SK-N-SH treated with all-trans-retinoic acid at 6 μM for 48 hours (cell line): ENCODE data around the gene UGT1A8.

Source experiments
- ATAC-seq: fragments of 200-7000 bp; cut with Tn5 transposase; 3 replicates; pipeline ENCODE4 v1.9.1; 2020; ENCODE audit warnings: mild to moderate bottlenecking, moderate library complexity
- BACH2 ChIP-seq: fragments of 250-450 bp; sonication (Bioruptor Pico); IDR thresholded peaks from 2 replicates; pipeline ENCODE4 v1.9.0; 2021; ENCODE audit warnings: mild to moderate bottlenecking, borderline replicate concordance
- CSDC2 ChIP-seq: fragments of 250-450 bp; sonication (Bioruptor Pico); IDR thresholded peaks from 2 replicates; pipeline ENCODE4 v1.5.0; 2020; ENCODE audit warnings: mild to moderate bottlenecking, moderate library complexity
- ESRRG ChIP-seq: fragments of 250-450 bp; sonication (Bioruptor Pico); IDR thresholded peaks from 2 replicates; pipeline ENCODE4 v1.6.1; 2021; ENCODE audit warnings: mild to moderate bottlenecking
- GLIS3 ChIP-seq: fragments of 250-450 bp; sonication (Bioruptor Pico); IDR thresholded peaks from 2 replicates; pipeline ENCODE4 v1.5.0; 2020; ENCODE audit warnings: mild to moderate bottlenecking, moderate library complexity
- ISL1 ChIP-seq: fragments of 250-450 bp; sonication (Bioruptor Pico); IDR thresholded peaks from 2 replicates; pipeline ENCODE4 v2.1.2; 2022; ENCODE audit warnings: mild to moderate bottlenecking, moderate library complexity
- OSR1 ChIP-seq: fragments of 250-450 bp; sonication (Bioruptor Pico); IDR thresholded peaks from 2 replicates; pipeline ENCODE4 v1.8.0; 2022; ENCODE audit warnings: moderate library complexity, mild to moderate bottlenecking, inconsistent platforms
- PATZ1 ChIP-seq: fragments of 250-450 bp; sonication (Bioruptor Pico); IDR thresholded peaks from 2 replicates; pipeline ENCODE4 v1.8.0; 2020; ENCODE audit warnings: mild to moderate bottlenecking, moderate library complexity, borderline replicate concordance
- POU6F1 ChIP-seq: fragments of 250-450 bp; sonication (Bioruptor Pico); IDR thresholded peaks from 2 replicates; pipeline ENCODE4 v1.8.0; 2021; ENCODE audit warnings: low read depth, mild to moderate bottlenecking, moderate library complexity, borderline replicate concordance
- RARB ChIP-seq: fragments of 250-450 bp; sonication (Bioruptor Pico); IDR thresholded peaks from 2 replicates; pipeline ENCODE4 v1.8.0; 2021; ENCODE audit warnings: mild to moderate bottlenecking, moderate library complexity
- SNAI2 ChIP-seq: fragments of 250-450 bp; sonication (Bioruptor Pico); IDR thresholded peaks from 2 replicates; pipeline ENCODE4 v1.5.0; 2020; ENCODE audit warnings: mild to moderate bottlenecking, moderate library complexity
- TCF4 ChIP-seq: fragments of 250-450 bp; sonication (Bioruptor Pico); IDR thresholded peaks from 2 replicates; pipeline ENCODE4 v1.8.0; 2021; ENCODE audit warnings: mild to moderate bottlenecking, moderate library complexity, borderline replicate concordance
- TOX ChIP-seq: fragments of 250-450 bp; sonication (Bioruptor Pico); IDR thresholded peaks from 2 replicates; pipeline ENCODE4 v1.8.0; 2021; ENCODE audit warnings: mild to moderate bottlenecking, moderate library complexity, borderline replicate concordance
- ZC3H10 ChIP-seq: fragments of 250-450 bp; sonication (Bioruptor Pico); IDR thresholded peaks from 2 replicates; pipeline ENCODE4 v1.5.1; 2021; ENCODE audit warnings: mild to moderate bottlenecking, moderate library complexity
- ZFP3 ChIP-seq: fragments of 250-450 bp; sonication (Bioruptor Pico); IDR thresholded peaks from 2 replicates; pipeline ENCODE4 v1.5.0; 2020; ENCODE audit warnings: mild to moderate bottlenecking, moderate library complexity
- ZFP30 ChIP-seq: fragments of 450-650 bp; formaldehyde crosslinking; IDR thresholded peaks from 2 replicates; pipeline ENCODE4 v1.5.0; 2022; ENCODE audit warnings: mild to moderate bottlenecking, moderate library complexity
- ZNF565 ChIP-seq: fragments of 450-650 bp; formaldehyde crosslinking; conservative IDR thresholded peaks from 2 replicates; pipeline ENCODE4 v1.5.0; 2020; ENCODE audit warnings: low read depth, mild to moderate bottlenecking, moderate library complexity
- ZNF70 ChIP-seq: fragments of 450-650 bp; formaldehyde crosslinking; IDR thresholded peaks from 2 replicates; pipeline ENCODE4 v1.5.0; 2020; ENCODE audit warnings: mild to moderate bottlenecking, moderate library complexity
- ZNF8 ChIP-seq: fragments of 450-650 bp; formaldehyde crosslinking; IDR thresholded peaks from 2 replicates; pipeline ENCODE4 v1.5.0; 2020; ENCODE audit warnings: mild to moderate bottlenecking, moderate library complexity
- TF ChIP-seq, protein P1 (sequence below): fragments of 250-450 bp; sonication (Bioruptor Pico); IDR thresholded peaks from 2 replicates; pipeline ENCODE4 v1.5.1; 2020; ENCODE audit warnings: low read depth, mild to moderate bottlenecking, moderate library complexity
- TF ChIP-seq, protein P2 (sequence below): fragments of 250-450 bp; sonication (Bioruptor Pico); IDR thresholded peaks from 2 replicates; pipeline ENCODE4 v1.5.0; 2020; ENCODE audit warnings: mild to moderate bottlenecking, moderate library complexity
- TF ChIP-seq, protein P3 (sequence below): fragments of 250-450 bp; sonication (Bioruptor Pico); IDR thresholded peaks from 2 replicates; pipeline ENCODE4 v1.5.1; 2021; ENCODE audit warnings: mild to moderate bottlenecking, moderate library complexity

Gene UGT1A8

DNA sequence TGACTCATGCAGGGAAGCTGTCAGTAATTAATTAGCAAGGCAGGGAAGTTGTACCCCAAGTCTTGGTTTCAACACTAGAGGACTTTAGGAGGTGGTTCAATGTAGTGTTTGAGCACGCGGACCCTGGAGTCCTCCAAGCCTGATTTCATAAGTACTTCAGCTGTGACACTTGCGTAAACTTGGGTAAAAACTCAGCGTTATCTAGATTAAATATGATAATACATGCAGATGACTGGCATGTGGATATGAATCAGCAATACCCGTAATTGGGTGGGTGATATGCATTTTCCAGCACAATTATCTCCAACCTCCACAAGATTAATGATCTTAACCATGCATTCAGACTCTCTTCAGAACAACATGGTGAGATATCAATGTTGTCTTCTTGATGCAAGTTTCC is 69.5 kb downstream of the UGT1A8 start:
- no peak for ATAC-seq
- TF ChIP-seq PATZ1 (CRISPR knock-in tag), result no peak
- TF ChIP-seq, protein P1, sequence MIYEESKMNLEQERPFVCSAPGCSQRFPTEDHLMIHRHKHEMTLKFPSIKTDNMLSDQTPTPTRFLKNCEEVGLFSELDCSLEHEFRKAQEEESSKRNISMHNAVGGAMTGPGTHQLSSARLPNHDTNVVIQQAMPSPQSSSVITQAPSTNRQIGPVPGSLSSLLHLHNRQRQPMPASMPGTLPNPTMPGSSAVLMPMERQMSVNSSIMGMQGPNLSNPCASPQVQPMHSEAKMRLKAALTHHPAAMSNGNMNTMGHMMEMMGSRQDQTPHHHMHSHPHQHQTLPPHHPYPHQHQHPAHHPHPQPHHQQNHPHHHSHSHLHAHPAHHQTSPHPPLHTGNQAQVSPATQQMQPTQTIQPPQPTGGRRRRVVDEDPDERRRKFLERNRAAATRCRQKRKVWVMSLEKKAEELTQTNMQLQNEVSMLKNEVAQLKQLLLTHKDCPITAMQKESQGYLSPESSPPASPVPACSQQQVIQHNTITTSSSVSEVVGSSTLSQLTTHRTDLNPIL (CRISPR knock-in tag), result no peak
- no peak for TF ChIP-seq ZC3H10 (CRISPR knock-in tag)
- TF ChIP-seq CSDC2 (CRISPR knock-in tag), result no peak
- no peak for TF ChIP-seq ESRRG (CRISPR knock-in tag)
- no peak for TF ChIP-seq BACH2 (CRISPR knock-in tag)
- TF ChIP-seq ISL1 (CRISPR knock-in tag), result no peak
- no peak for TF ChIP-seq ZFP30 (CRISPR knock-in tag)
- no peak for TF ChIP-seq ZNF565 (CRISPR knock-in tag)
- TF ChIP-seq ZNF70, result no peak
- no peak for TF ChIP-seq RARB (CRISPR knock-in tag)
- no peak for TF ChIP-seq SNAI2
- TF ChIP-seq TCF4 (CRISPR knock-in tag), result no peak
- no peak for TF ChIP-seq POU6F1 (CRISPR knock-in tag)
- TF ChIP-seq OSR1 (CRISPR knock-in tag), result no peak
- TF ChIP-seq, protein P2, sequence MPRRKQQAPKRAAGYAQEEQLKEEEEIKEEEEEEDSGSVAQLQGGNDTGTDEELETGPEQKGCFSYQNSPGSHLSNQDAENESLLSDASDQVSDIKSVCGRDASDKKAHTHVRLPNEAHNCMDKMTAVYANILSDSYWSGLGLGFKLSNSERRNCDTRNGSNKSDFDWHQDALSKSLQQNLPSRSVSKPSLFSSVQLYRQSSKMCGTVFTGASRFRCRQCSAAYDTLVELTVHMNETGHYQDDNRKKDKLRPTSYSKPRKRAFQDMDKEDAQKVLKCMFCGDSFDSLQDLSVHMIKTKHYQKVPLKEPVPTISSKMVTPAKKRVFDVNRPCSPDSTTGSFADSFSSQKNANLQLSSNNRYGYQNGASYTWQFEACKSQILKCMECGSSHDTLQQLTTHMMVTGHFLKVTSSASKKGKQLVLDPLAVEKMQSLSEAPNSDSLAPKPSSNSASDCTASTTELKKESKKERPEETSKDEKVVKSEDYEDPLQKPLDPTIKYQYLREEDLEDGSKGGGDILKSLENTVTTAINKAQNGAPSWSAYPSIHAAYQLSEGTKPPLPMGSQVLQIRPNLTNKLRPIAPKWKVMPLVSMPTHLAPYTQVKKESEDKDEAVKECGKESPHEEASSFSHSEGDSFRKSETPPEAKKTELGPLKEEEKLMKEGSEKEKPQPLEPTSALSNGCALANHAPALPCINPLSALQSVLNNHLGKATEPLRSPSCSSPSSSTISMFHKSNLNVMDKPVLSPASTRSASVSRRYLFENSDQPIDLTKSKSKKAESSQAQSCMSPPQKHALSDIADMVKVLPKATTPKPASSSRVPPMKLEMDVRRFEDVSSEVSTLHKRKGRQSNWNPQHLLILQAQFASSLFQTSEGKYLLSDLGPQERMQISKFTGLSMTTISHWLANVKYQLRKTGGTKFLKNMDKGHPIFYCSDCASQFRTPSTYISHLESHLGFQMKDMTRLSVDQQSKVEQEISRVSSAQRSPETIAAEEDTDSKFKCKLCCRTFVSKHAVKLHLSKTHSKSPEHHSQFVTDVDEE (CRISPR knock-in tag), result no peak
- no peak for TF ChIP-seq ZNF8 (CRISPR knock-in tag)

GRCh38 chr2:233688341-233688740 is 70.9 kb downstream of the UGT1A8 start:
- no peak for TF ChIP-seq GLIS3
- no peak for TF ChIP-seq ISL1 (CRISPR knock-in tag)
- TF ChIP-seq, protein P2 (CRISPR knock-in tag), result no peak
- TF ChIP-seq SNAI2, result no peak
- no peak for TF ChIP-seq OSR1 (CRISPR knock-in tag)
- no peak for TF ChIP-seq ZC3H10 (CRISPR knock-in tag)
- TF ChIP-seq TCF4 (CRISPR knock-in tag), result no peak
- TF ChIP-seq CSDC2 (CRISPR knock-in tag), result no peak
- TF ChIP-seq ZFP3 (CRISPR knock-in tag), result no peak
- no peak for TF ChIP-seq TOX (CRISPR knock-in tag)
- TF ChIP-seq, protein P3, sequence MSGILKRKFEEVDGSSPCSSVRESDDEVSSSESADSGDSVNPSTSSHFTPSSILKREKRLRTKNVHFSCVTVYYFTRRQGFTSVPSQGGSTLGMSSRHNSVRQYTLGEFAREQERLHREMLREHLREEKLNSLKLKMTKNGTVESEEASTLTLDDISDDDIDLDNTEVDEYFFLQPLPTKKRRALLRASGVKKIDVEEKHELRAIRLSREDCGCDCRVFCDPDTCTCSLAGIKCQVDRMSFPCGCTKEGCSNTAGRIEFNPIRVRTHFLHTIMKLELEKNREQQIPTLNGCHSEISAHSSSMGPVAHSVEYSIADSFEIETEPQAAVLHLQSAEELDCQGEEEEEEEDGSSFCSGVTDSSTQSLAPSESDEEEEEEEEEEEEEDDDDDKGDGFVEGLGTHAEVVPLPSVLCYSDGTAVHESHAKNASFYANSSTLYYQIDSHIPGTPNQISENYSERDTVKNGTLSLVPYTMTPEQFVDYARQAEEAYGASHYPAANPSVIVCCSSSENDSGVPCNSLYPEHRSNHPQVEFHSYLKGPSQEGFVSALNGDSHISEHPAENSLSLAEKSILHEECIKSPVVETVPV (CRISPR knock-in tag), result no peak
- no peak for TF ChIP-seq ZNF565 (CRISPR knock-in tag)
- no peak for ATAC-seq
